H9 (cell line): ENCODE results near the gene METTL16. TPM values are rescaled to one million over a fixed set of nuclear protein-coding genes. Genes with fewer than 3 reads are reported as not detected.

Experiments
- DNase-seq: peaks from one replicate; pipeline ENCODE4 v3.0.0-alpha.2; 2017
- H2AFZ ChIP-seq: one replicate; pipeline ENCODE4 v1.6.1; 2013; ENCODE audit warnings: mild to moderate bottlenecking, low read length, control low read depth, moderate library complexity
- H2AK5ac ChIP-seq: 2 replicates; pipeline ENCODE4 v1.6.1; 2013; ENCODE audit warnings: low read length, control low read depth, mixed read lengths; ENCODE audit not compliant: insufficient read length
- H2BK120ac ChIP-seq: one replicate; pipeline ENCODE4 v1.6.1; 2013; ENCODE audit warnings: low read depth, mild to moderate bottlenecking, low read length, control low read depth, inconsistent platforms; ENCODE audit not compliant: poor library complexity, severe bottlenecking
- H2BK12ac ChIP-seq: 2 replicates; pipeline ENCODE4 v1.6.1; 2013; ENCODE audit warnings: low read length, control low read depth, mixed read lengths, low read depth; ENCODE audit not compliant: insufficient read length
- H2BK15ac ChIP-seq: 2 replicates; pipeline ENCODE4 v1.6.1; 2013; ENCODE audit warnings: low read depth, low read length, control low read depth
- H2BK20ac ChIP-seq: one replicate; pipeline ENCODE4 v1.6.1; 2013; ENCODE audit warnings: low read depth, mild to moderate bottlenecking, low read length, control low read depth, inconsistent platforms; ENCODE audit not compliant: poor library complexity, severe bottlenecking
- H2BK5ac ChIP-seq: 2 replicates; pipeline ENCODE4 v1.6.1; 2013; ENCODE audit warnings: low read length, control low read depth, mixed read lengths; ENCODE audit not compliant: insufficient read length
- H3K14ac ChIP-seq: 2 replicates; pipeline ENCODE4 v1.6.1; 2013; ENCODE audit warnings: low read length, control low read depth; ENCODE audit not compliant: insufficient read depth
- H3K18ac ChIP-seq: 2 replicates; pipeline ENCODE4 v1.6.1; 2013; ENCODE audit warnings: low read depth, mild to moderate bottlenecking, mixed read lengths, low read length, control low read depth; ENCODE audit not compliant: insufficient read length
- H3K23ac ChIP-seq: 2 replicates; pipeline ENCODE4 v1.6.1; 2013; ENCODE audit warnings: low read length, control low read depth, mixed read lengths, low read depth; ENCODE audit not compliant: insufficient read length
- H3K23me2 ChIP-seq: 2 replicates; pipeline ENCODE4 v1.6.1; 2013; ENCODE audit warnings: low read depth, mild to moderate bottlenecking, mixed read lengths, low read length, control low read depth; ENCODE audit not compliant: insufficient read length, poor library complexity, severe bottlenecking
- H3K27ac ChIP-seq: 2 replicates; pipeline ENCODE4 v1.5.1; 2013; ENCODE audit warnings: low read length, control low read depth, mixed read lengths, low read depth; ENCODE audit not compliant: insufficient read length
- H3K27me3 ChIP-seq: 2 replicates; pipeline ENCODE4 v1.6.1; 2013; ENCODE audit warnings: low read length, control low read depth, inconsistent platforms; ENCODE audit not compliant: insufficient read depth
- H3K4ac ChIP-seq: 2 replicates; pipeline ENCODE4 v1.6.1; 2013; ENCODE audit warnings: low read depth, mild to moderate bottlenecking, control low read depth, inconsistent platforms, low read length, moderate library complexity
- H3K4me1 ChIP-seq: 2 replicates; pipeline ENCODE4 v1.6.1; 2013; ENCODE audit warnings: low read length, control low read depth, inconsistent platforms; ENCODE audit not compliant: insufficient read depth
- H3K4me2 ChIP-seq: 2 replicates; pipeline ENCODE4 v1.6.1; 2013; ENCODE audit warnings: low read length, control low read depth, mixed read lengths; ENCODE audit not compliant: insufficient read length, insufficient read depth
- H3K56ac ChIP-seq: 2 replicates; pipeline ENCODE4 v1.6.1; 2013; ENCODE audit warnings: low read depth, mild to moderate bottlenecking, mixed read lengths, low read length, control low read depth; ENCODE audit not compliant: insufficient read length
- H3K79me1 ChIP-seq: 2 replicates; pipeline ENCODE4 v1.6.1; 2013; ENCODE audit warnings: low read depth, mild to moderate bottlenecking, moderate library complexity, low read length, control low read depth, inconsistent platforms; ENCODE audit not compliant: insufficient read depth, poor library complexity, severe bottlenecking
- H3K79me2 ChIP-seq: 2 replicates; pipeline ENCODE4 v1.6.1; 2013; ENCODE audit warnings: low read length, control low read depth, inconsistent platforms; ENCODE audit not compliant: insufficient read depth
- H3K9ac ChIP-seq: 2 replicates; pipeline ENCODE4 v1.6.1; 2013; ENCODE audit warnings: low read length, control low read depth, mixed read lengths; ENCODE audit not compliant: insufficient read length; ENCODE audit errors: extremely low read depth
- H3K9me3 ChIP-seq: one replicate; pipeline ENCODE4 v1.6.1; 2013; ENCODE audit warnings: low read depth, low read length, inconsistent platforms; ENCODE audit not compliant: control insufficient read depth
- H3T11ph ChIP-seq: one replicate; pipeline ENCODE4 v1.6.1; 2013; ENCODE audit warnings: mild to moderate bottlenecking, low read length, control low read depth, inconsistent platforms
- H4K20me1 ChIP-seq: one replicate; pipeline ENCODE4 v1.6.1; 2013; ENCODE audit not compliant: control insufficient read depth, insufficient read length, insufficient read depth
- H4K5ac ChIP-seq: 2 replicates; pipeline ENCODE4 v1.6.1; 2013; ENCODE audit warnings: low read depth, mild to moderate bottlenecking, mixed read lengths, low read length, control low read depth; ENCODE audit not compliant: insufficient read length
- H4K8ac ChIP-seq: replicated peaks from 2 replicates; pipeline ENCODE4 v1.6.1; 2013; ENCODE audit warnings: low read length, control low read depth, mixed read lengths, low read depth; ENCODE audit not compliant: insufficient read length
- H4K91ac ChIP-seq: 2 replicates; pipeline ENCODE4 v1.6.1; 2013; ENCODE audit warnings: low read depth, mild to moderate bottlenecking, moderate library complexity, mixed read lengths, low read length, control low read depth; ENCODE audit not compliant: insufficient read length
- H3K27ac Mint-ChIP-seq, 3 experiments: 2 replicates in 2 of 3; 3 replicates in 1 of 3; pipeline ENCODE4 v1.8.0; 2020 to 2021; ENCODE audit warnings: mixed read lengths in 3 of 3, mild to moderate bottlenecking in 1 of 3, moderate library complexity in 1 of 3
- H3K27me3 Mint-ChIP-seq: 2 replicates; pipeline ENCODE4 v1.8.0; 2021; ENCODE audit warnings: low read depth, mild to moderate bottlenecking, moderate library complexity, mixed read lengths
- H3K36me3 Mint-ChIP-seq, 3 experiments: 2 replicates in 2 of 3; 3 replicates in 1 of 3; pipeline ENCODE4 v1.8.0; 2020 to 2021; ENCODE audit warnings: low read depth in 3 of 3, mixed read lengths in 3 of 3; ENCODE audit not compliant: insufficient read depth in 1 of 3
- H3K4me1 Mint-ChIP-seq, 2 experiments: 2 replicates each; pipeline ENCODE4 v1.8.0; 2020; ENCODE audit warnings: mixed read lengths in 2 of 2
- H3K4me3 Mint-ChIP-seq, 2 experiments: 2 replicates in 1 of 2; 3 replicates in 1 of 2; pipeline ENCODE4 v1.8.0; 2020 to 2021; ENCODE audit warnings: mild to moderate bottlenecking in 2 of 2, mixed read lengths in 2 of 2, moderate library complexity in 1 of 2
- H3K9me3 Mint-ChIP-seq, 2 experiments: 2 replicates in 1 of 2; 3 replicates in 1 of 2; pipeline ENCODE4 v1.8.0; 2020; ENCODE audit warnings: mild to moderate bottlenecking in 2 of 2, mixed read lengths in 2 of 2, moderate library complexity in 1 of 2
- CTCF ChIP-seq: fragments of 200-600 bp; sonication (generic); conservative IDR thresholded peaks from 3 replicates; pipeline ENCODE4 v1.8.0; 2021; ENCODE audit warnings: antibody characterized with exemption, mild to moderate bottlenecking
- WGBS: extraction: QIAGEN DNeasy Blood & Tissue Kit; methylation state at CpG from one replicate; pipeline ENCODE4 v1.1.7; 2013; ENCODE audit warnings: missing lambda C conversion rate, low lambda C conversion rate, mixed read lengths; ENCODE audit not compliant: insufficient read length; ENCODE audit errors: extremely low coverage; 5-methylcytosine and 5-hydroxymethylcytosine counted together
- total RNA-seq: library from RNA; stranded (reverse); gene quantifications from 2 replicates; pipeline ENCODE4 v1.2.1, GENCODE V29; 2021

METTL16 gene
- total RNA-seq, 1 experiment from 2014 or later, result 55.4 TPM

- Histone ChIP-seq H3K23ac (no peak overlapping the region), H3K79me2 (no peaks in the 10 kb centered on the region), H2BK20ac (no peak overlapping the region), H3K4me1 (no peaks in the 10 kb centered on the region), H4K5ac (no peak overlapping the region), H3K4me2 (no peak overlapping the region), H4K20me1 (no peaks in the 10 kb centered on the region), H2BK120ac (no peak overlapping the region), H3K27me3 (no peaks in the 10 kb centered on the region), H2BK12ac (no peak overlapping the region), H3K4ac (no peak overlapping the region), H3T11ph (no peak overlapping the region), H3K23me2 (no peaks in the 10 kb centered on the region), H4K8ac (no peak overlapping the region), H2BK5ac (no peak overlapping the region), H4K91ac (no peak overlapping the region), H3K14ac (no peak overlapping the region), H2AK5ac (no peak overlapping the region), H3K27ac (no peak overlapping the region), H2AFZ (no peak overlapping the region), H2BK15ac (no peak overlapping the region), H3K9ac (no peak overlapping the region), H3K18ac (no peak overlapping the region), H3K56ac (no peak overlapping the region), H3K9me3 (no peaks in the 10 kb centered on the region), H3K79me1 (no peaks in the 10 kb centered on the region)
- no peak overlapping the region for H3K4me3 Mint-ChIP-seq
- H3K27ac Mint-ChIP-seq, result no peak overlapping the region; a peak in 1 of 7 replicates
- H3K9me3 Mint-ChIP-seq, result no peaks in the 10 kb centered on the region
- peaks cover 7 to 16% of the 10 kb centered on the region in 2 experiments for H3K4me1 Mint-ChIP-seq
- H3K36me3 Mint-ChIP-seq, result peaks cover 3 to 33% (median 18%) of the 10 kb centered on the region in 3 experiments; a peak in 6 of 7 replicates
- no peaks in the 10 kb centered on the region for H3K27me3 Mint-ChIP-seq
- TF ChIP-seq CTCF, result no peak
- no CpG with 5 or more reads among the region's 25 CpGs for WGBS
- no peak for DNase-seq
Observed at GRCh38 chr17:2379489-2380225, 132.0 kb downstream of the METTL16 start.
